Activated gamma-delta T cell (primary cell): ENCODE results near the gene SLX1A.
"Not testable (repeated sequence)": the region's sequence is repeated elsewhere in the genome, so short reads cannot be mapped to it uniquely, and the experiment has no call there.

ENCODE experiments used
- DNase-seq: peaks from one replicate; lab custom pipeline; 2025; lab: John Stamatoyannopoulos, UW

The SLX1A gene

DNA sequence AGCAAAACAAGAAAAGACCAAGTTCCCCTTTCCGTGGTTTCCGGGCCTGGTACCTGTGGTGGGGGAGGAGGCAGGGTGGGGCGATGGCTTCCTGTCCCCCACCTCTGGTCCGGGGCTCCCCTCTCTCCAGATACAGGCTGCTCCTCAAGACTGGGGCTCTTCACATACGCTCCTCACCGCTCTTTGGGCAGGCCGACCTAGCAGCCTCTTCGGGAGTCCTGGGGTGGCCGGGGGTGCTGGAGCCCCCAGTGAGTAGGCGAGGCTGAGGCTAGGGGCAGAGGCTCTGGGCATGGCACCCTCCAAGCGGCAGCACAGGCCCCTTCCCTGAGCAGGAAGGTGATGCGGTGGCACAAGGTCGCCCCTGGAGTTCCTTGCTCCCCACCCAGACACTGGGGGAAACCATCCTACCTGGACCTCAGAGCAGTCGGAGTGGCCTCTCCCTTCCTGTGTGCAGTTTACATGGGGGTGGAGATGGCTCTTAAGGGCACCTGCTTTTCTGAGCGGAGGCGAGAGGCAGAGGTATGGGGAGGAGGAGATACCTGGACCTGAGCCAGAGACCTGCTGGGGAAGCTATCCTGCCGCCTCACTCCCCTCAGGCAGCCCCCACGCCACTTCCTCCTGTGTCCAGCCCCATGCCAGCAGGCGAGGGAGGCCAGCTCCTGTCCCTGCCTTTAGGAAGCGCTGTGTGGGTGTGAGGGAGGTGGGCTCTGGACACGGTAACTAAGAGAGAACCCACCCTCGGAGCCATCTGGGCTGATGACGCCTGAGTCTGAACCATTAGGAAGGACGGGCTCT, 9.4 kb upstream of the SLX1A start:
- DNase-seq: no peak

DNA sequence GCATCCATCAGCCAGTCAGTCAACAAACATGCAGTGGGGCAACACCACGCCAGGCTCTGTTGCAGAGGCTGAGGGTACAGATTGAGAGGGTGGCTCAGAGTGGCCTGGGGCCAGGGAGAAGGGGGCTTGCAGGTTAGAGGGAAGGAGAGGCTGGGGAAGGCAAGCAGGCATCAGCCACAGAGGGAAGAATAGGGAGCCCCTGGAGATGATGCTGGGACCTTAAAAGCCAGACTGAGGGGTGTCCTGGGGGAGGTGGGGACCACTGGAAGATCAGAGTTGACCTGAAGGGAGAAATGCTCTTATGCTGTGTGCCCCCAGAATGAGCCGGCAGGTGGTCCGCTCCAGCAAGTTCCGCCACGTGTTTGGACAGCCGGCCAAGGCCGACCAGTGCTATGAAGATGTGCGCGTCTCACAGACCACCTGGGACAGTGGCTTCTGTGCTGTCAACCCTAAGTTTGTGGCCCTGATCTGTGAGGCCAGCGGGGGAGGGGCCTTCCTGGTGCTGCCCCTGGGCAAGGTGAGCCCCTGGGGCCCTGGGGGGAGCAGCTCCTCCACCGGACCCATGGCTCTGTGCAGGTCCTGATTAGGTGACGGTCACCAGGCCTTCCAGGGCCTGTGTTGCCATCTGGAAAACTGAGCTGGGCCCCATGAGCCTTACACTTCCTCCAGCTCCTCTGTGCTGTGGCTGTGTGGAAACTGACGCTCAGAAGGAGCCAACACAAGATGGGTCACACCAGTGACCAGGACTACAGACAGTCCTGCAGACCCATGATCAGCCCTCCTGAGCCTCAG, 8.6 kb upstream of the SLX1A start:
- no peak for DNase-seq

DNA sequence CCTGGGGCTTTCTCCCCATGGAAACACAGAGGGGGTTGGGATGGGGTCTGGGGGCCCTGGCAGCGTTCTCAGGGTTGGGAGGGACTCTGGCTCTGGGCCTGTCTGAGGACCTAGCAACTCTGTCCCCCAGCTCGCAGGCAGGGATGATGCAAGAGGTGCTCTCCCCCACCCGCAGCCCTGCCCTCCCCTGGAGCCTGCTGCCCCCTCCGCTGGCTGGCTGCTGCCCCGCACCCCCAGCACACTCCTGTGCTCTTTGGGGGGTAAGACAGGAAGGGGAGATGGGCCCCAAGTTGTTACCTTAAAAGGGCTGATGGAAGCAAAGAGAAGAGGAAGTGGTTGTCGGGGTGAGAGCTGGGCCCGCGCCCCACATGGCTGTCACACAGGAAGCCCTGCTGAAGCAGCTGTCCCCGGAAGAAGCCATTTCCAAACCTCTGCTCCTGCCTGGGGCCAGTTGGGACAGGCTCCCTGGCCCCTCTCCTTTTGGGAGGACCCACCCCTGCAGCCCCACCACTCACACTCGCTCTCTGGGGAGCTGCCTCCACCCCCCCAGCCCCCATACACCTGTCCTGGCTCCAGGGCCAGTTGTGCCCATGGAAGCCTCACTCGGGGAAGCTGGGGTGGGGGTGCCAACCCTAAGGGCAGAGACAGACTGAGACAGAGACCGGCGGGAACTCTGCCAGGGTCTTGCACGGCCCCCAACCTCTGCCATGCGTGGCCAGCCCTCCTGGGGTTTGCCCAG, 7.8 kb upstream of the SLX1A start:
- peak; percentile 76 for DNase-seq

DNA sequence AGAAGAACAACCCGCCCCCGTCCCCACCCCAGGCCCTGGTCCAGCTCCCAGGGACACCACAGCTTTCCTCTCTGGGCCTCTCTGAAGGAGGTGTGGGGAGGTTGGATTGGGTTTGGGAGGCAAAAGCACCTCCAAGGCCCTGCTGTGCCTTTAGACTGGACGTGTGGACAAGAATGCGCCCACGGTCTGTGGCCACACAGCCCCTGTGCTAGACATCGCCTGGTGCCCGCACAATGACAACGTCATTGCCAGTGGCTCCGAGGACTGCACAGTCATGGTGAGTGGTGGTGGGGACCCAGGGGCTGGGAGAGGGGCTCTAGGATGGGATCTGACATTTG, 7.3 kb upstream of the SLX1A start:
- no peak for DNase-seq

GRCh38 chr16:30186782-30187555, 6.7 kb upstream of the SLX1A start:
- DNase-seq: peak; percentile 73

DNA sequence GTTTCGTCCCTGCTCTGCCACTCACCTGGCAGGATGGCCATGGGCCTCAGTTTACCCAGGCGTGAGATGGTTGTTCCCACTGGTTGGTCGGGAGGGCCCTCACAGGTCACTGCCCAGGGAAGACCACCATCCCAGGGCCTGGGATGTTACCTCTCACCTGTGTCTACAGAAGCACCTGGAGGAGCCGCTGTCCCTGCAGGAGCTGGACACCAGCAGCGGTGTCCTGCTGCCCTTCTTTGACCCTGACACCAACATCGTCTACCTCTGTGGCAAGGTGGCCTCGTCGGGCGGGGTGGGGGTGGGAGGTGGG, 6.2 kb upstream of the SLX1A start:
- DNase-seq: no peak

- DNase-seq: no peak
Measured at GRCh38 chr16:30187971-30188561, 5.6 kb upstream of the SLX1A start.

DNA sequence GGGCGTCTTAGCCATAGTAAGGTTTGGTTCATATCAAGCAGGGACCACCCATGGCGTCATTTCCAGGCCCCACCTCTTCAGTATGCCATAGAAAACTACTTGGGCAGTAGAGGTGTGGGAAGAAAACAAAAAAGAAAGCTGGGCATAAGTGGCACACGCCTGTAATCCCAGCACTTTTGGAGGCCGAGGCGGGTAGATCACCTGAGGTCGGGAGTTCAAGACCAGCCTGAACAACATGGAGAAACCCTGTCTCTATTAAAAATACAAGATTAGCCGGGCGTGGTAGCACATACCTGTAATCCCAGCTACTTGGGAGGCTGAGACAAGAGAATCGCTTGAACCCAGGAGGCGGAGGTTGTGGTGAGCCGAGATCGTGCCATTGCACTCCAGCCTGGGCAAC, 2.5 kb upstream of the SLX1A start:
- not testable (repeated sequence) for DNase-seq

DNA sequence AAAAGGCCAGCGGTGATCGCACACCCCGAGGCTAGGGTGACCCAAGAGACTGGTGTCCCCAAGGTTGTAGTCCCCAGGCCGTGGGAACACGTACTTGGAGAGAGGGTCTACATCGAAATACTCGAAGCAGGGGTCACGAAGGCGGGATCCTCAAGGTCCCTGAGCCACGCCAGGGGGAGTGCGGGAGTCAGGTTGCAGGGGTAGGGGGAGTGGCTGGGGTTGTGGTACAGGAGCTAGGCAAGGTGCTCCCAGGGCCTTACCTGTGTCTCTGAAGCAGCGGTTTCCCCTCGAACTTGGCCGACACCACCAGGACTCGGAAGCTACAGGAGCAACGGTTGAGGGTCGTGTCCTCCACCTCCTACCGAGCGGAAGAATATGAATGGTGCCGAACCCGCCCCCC, 577 bp upstream of the SLX1A start:
- not testable (repeated sequence) for DNase-seq

DNA sequence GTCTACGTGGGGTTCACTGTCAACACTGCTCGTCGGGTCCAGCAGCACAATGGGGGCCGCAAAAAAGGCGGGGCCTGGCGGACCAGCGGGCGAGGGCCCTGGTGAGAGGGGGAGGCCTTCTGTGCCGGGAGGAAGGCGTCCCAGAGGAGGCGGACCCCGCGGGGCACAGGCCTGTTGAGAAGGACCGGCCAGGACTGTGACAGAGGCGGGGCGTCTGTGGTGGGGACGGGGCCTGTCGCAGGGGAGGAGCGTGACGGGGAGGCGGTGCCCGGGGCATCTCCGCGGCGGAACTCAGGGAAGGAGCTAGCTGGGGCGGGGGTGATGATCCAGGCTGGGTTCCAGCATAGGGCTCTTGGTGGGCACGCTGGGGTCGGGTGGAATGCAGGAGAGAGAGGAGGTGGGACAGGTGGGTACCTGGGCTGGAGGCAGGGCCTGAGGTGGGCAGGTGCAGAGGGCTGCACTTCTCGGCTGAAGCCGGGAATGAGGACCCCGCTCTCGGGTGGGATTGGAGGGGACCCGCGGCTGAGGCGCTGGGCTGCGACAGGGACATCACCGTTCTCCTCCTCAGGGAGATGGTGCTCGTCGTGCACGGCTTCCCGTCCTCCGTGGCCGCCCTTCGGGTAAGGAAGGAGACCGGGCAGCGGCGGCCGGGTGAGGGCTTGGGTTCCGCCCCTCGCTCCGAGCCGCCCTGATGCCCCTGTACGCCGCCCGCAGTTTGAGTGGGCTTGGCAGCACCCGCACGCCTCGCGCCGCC, 674 bp downstream of the SLX1A start:
- not testable (repeated sequence) for DNase-seq

GRCh38 chr16:30197001-30197400, 3.3 kb downstream of the SLX1A start:
- DNase-seq: not testable (repeated sequence)

- DNase-seq: not testable (repeated sequence)
Measured at GRCh38 chr16:30199049-30199448, 5.4 kb downstream of the SLX1A start, which contains the start of gene SULT1A3. SULT1A3 (plus strand) TSS chr16:30199255; CDS start chr16:30200729, 1,474 bp downstream.

DNA sequence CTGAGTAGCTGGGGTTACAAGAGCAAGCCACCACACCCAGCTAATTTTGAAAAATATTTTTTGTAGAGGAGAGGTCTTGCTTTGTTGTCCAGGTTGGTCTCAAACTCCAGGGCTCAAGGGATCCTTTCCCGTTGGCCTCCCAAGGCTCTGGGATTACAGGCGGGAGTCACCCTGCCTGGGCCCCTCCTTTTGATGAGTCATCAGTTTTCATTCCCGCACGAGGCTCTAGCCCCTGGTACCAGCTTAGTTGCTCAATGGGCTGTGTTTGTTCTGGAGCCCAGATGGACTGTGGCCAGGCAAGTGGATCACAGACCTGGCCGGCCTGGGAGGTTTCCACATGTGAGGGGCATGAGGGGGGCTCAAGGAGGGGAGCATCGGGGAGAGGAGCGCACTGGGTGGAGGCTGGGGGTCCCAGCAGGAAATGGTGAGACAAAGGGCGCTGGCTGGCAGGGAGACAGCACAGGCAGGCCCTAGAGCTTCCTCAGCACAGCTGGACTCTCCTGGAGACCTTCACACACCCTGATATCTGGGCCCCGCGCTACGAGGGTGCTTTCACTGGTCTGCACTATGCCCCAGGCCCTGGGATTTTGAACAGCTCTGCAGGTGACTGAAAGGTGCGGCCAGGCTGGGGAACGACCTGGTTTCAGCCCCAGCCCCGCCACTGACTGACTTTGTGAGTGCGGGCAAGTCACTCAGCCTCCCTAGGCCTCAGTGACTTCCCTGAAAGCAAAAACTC, 6.1 kb downstream of the SLX1A start:
- DNase-seq: not testable (repeated sequence)

GRCh38 chr16:30205541-30206236, 12.0 kb downstream of the SLX1A start:
- DNase-seq: not testable (repeated sequence)

- not testable (repeated sequence) for DNase-seq
Measured at GRCh38 chr16:30206252-30206651, 12.6 kb downstream of the SLX1A start.

- not testable (repeated sequence) for DNase-seq
Measured at GRCh38 chr16:30207063-30207704, 13.5 kb downstream of the SLX1A start.

- not testable (repeated sequence) for DNase-seq
Measured at GRCh38 chr16:30209032-30209431, 15.4 kb downstream of the SLX1A start.

DNA sequence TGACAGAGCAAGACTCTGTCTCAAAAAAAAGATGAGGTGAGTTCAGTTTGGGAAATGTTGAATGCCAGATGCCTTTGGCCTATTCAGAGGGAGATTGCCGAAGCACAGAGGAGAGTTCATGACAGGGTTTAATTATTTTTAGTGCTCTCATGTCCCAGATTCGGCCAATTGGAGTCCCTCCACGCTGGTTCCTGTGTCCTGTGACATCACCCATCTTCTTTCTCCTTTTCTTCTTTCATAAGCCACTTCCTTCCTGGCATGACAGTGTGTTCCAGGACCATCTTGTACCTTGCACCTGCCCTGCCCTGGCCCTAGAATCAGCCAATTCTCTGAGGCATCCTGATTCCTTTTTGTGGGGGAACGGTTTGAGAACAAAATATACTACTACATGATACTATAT, 17.7 kb downstream of the SLX1A start:
- DNase-seq: not testable (repeated sequence)

- not testable (repeated sequence) for DNase-seq
Measured at GRCh38 chr16:30217082-30217481, 23.4 kb downstream of the SLX1A start.
